ENCODE data around the gene TMIGD2.
"Not testable (repeated sequence)": the region's sequence is repeated elsewhere in the genome, so short reads cannot be mapped to it uniquely, and the experiment has no call there.

The TMIGD2 gene

GRCh38 chr19:4295972-4296771, 6.0 kb downstream of the TMIGD2 start:
- no peak for DNase-seq

- DNase-seq = no peak
Measured at GRCh38 chr19:4294389-4294788, 7.8 kb downstream of the TMIGD2 start.

GRCh38 chr19:4292515-4292914, 9.7 kb downstream of the TMIGD2 start:
- no peak for DNase-seq

- no peak for DNase-seq
Measured at GRCh38 chr19:4291184-4291732, 10.9 kb downstream of the TMIGD2 start.

- DNase-seq = no peak
Measured at GRCh38 chr19:4288091-4288777, 14.0 kb downstream of the TMIGD2 start.

GRCh38 chr19:4286141-4286540, 16.0 kb downstream of the TMIGD2 start:
- DNase-seq = not testable (repeated sequence)

GRCh38 chr19:4284974-4285373, 17.2 kb downstream of the TMIGD2 start:
- DNase-seq = no peak

- DNase-seq = no peak
Measured at GRCh38 chr19:4284176-4284958, 17.8 kb downstream of the TMIGD2 start.

GRCh38 chr19:4279530-4280422, 22.4 kb downstream of the TMIGD2 start:
- no peak for DNase-seq

- no peak for DNase-seq
Measured at GRCh38 chr19:4279267-4279529, 23.0 kb downstream of the TMIGD2 start.

GRCh38 chr19:4278419-4279266, 23.5 kb downstream of the TMIGD2 start, which contains the start of gene SHD:
SHD (plus strand) TSS chr19:4279266; CDS start chr19:4280064, 798 bp downstream.
- DNase-seq = no peak

- no peak for DNase-seq
Measured at GRCh38 chr19:4278010-4278409, 24.2 kb downstream of the TMIGD2 start.

- DNase-seq = no peak
Measured at GRCh38 chr19:4277191-4277696, 24.9 kb downstream of the TMIGD2 start.

- not testable (repeated sequence) for DNase-seq
Measured at GRCh38 chr19:4274321-4274686, 27.9 kb downstream of the TMIGD2 start.

GRCh38 chr19:4272894-4273293, 29.3 kb downstream of the TMIGD2 start:
- no peak for DNase-seq

GRCh38 chr19:4268816-4269430, 33.3 kb downstream of the TMIGD2 start:
- DNase-seq = no peak

GRCh38 chr19:4267901-4268815, 34.0 kb downstream of the TMIGD2 start:
- no peak for DNase-seq

- DNase-seq = peak; percentile 15 to 52 (median 34)
Measured at GRCh38 chr19:4267101-4267900, 34.9 kb downstream of the TMIGD2 start.

All from activated CD4-positive, CD25-positive, alpha-beta regulatory T cell (primary cell).